HG03439 (cell line): ENCODE measurements around the gene OGFOD3.

Source experiments
- ATAC-seq: cut with Tn5 transposase; IDR thresholded peaks from one replicate; pipeline ENCODE4 v1.9.1; 2021; ENCODE audit warnings: mild to moderate bottlenecking, moderate library complexity; ENCODE audit not compliant: unreplicated experiment

The OGFOD3 gene

GRCh38 chr17:82408288-82408937, 10.0 kb downstream of the OGFOD3 start:
- ATAC-seq = no peak

- no peak for ATAC-seq
These were observed 11.1 kb downstream of the OGFOD3 start for GRCh38 chr17:82407255-82407654.

GRCh38 chr17:82406131-82406671, 12.2 kb downstream of the OGFOD3 start:
- no peak for ATAC-seq

GRCh38 chr17:82405051-82405450, 13.3 kb downstream of the OGFOD3 start:
- no peak for ATAC-seq

- no peak for ATAC-seq
These were observed 14.4 kb downstream of the OGFOD3 start for GRCh38 chr17:82403662-82404660.

- no peak for ATAC-seq
These were observed 15.5 kb downstream of the OGFOD3 start for GRCh38 chr17:82402865-82403264.

GRCh38 chr17:82400830-82401229, 17.6 kb downstream of the OGFOD3 start:
- no peak for ATAC-seq

GRCh38 chr17:82400206-82400605, 18.2 kb downstream of the OGFOD3 start:
- no peak for ATAC-seq

- no peak for ATAC-seq
These were observed 18.7 kb downstream of the OGFOD3 start for GRCh38 chr17:82399601-82400101.

- no peak for ATAC-seq
These were observed 19.3 kb downstream of the OGFOD3 start for GRCh38 chr17:82399041-82399441.

- ATAC-seq = no peak
These were observed 20.7 kb downstream of the OGFOD3 start for GRCh38 chr17:82397449-82398335.

GRCh38 chr17:82396601-82397435, 21.6 kb downstream of the OGFOD3 start:
- no peak for ATAC-seq

- no peak for ATAC-seq
These were observed 24.1 kb downstream of the OGFOD3 start for GRCh38 chr17:82394278-82394677.

- no peak for ATAC-seq
These were observed 25.4 kb downstream of the OGFOD3 start for GRCh38 chr17:82392941-82393340.

- no peak for ATAC-seq
These were observed 26.0 kb downstream of the OGFOD3 start for GRCh38 chr17:82392209-82392920.

- no peak for ATAC-seq
These were observed 26.8 kb downstream of the OGFOD3 start for GRCh38 chr17:82391496-82392066.

GRCh38 chr17:82390860-82391435, 27.4 kb downstream of the OGFOD3 start:
- ATAC-seq = no peak
